Heart right ventricle (tissue), 16 donors: ENCODE data around the gene LDB2. TPM values are rescaled to one million over a fixed set of nuclear protein-coding genes. Genes with fewer than 3 reads are reported as not detected.

ENCODE experiments used
- ATAC-seq, 8 donors: fragments of 200-7000 bp; cut with Tn5 transposase; one replicate each; pipeline ENCODE4 v1.9.1; 2020; ENCODE audit warnings: mild to moderate bottlenecking in 8 of 8, moderate library complexity in 8 of 8, moderate number of reproducible peaks in 1 of 8
- DNase-seq, 2 donors: peaks; one replicate each; pipeline ENCODE4 v3.0.0-alpha.2; 2020
- H3K27ac ChIP-seq, 10 donors: fragments of 200-600 bp; sonication (generic) in 2 of 10; one replicate each; pipeline versions ENCODE4 v1.5.0 to v1.8.0; 2020 to 2022; ENCODE audit warnings: mild to moderate bottlenecking in 3 of 10
- H3K27me3 ChIP-seq, 7 donors: fragments of 200-600 bp; one replicate each; pipeline ENCODE4 v1.8.0; 2021 to 2022; ENCODE audit warnings: mild to moderate bottlenecking in 2 of 7
- H3K36me3 ChIP-seq, 9 donors: fragments of 200-600 bp; sonication (generic) in 1 of 9; one replicate each; pipeline versions ENCODE4 v1.5.0 to v1.8.0; 2020 to 2022; ENCODE audit warnings: mild to moderate bottlenecking in 2 of 9
- H3K4me1 ChIP-seq, 9 donors: fragments of 200-600 bp; sonication (generic) in 1 of 9; one replicate each; pipeline versions ENCODE4 v1.5.0 to v1.8.0; 2020 to 2022; ENCODE audit warnings: mild to moderate bottlenecking in 4 of 9
- H3K4me3 ChIP-seq, 10 donors: fragments of 200-600 bp; sonication (generic) in 2 of 10; one replicate each; pipeline versions ENCODE4 v1.5.0 to v1.8.0; 2020 to 2022; ENCODE audit warnings: mild to moderate bottlenecking in 7 of 10, moderate library complexity in 2 of 10
- H3K9me3 ChIP-seq, 11 donors: fragments of 200-600 bp in 10 of 11; sonication (generic) in 2 of 11; one replicate each; pipeline versions ENCODE4 v1.5.0 to v1.8.0; 2013 to 2022; ENCODE audit warnings: mild to moderate bottlenecking in 2 of 11, control low read depth in 1 of 11, moderate library complexity in 1 of 11
- CTCF ChIP-seq, 9 donors: fragments of 200-600 bp; sonication (generic) in 2 of 9; IDR thresholded peaks; one replicate each; pipeline versions ENCODE4 v1.5.0 to v1.8.0; 2021 to 2022; ENCODE audit warnings: antibody characterized with exemption in 9 of 9, mild to moderate bottlenecking in 5 of 9, moderate library complexity in 1 of 9
- WGBS, 2 donors: extraction: QIAGEN DNeasy Blood & Tissue Kit; methylation state at CpG; one replicate each; pipeline ENCODE4 v1.1.7; 2013; ENCODE audit warnings: inconsistent platforms in 1 of 2; 5-methylcytosine and 5-hydroxymethylcytosine counted together
- intact Hi-C, 10 donors: fragments of 100-400 bp; cut with DNase I; formaldehyde crosslinking; loops; one replicate each; pipeline versions ENCODE4 v1.11.1 to v1.14.2; 2022
- polyA plus RNA-seq, 2 donors: library from polyadenylated mRNA; stranded (reverse); fragments of 200-250 nt; gene quantifications; one replicate each; pipeline ENCODE4 v1.2.3, GENCODE V29; 2013
- total RNA-seq, 10 donors: library from RNA; stranded (reverse); fragmentation: NEBNext Ultra II Directional in 3 of 10; extraction: Animal tissue kit (Norgen Biotek cat#: 25700) in 3 of 10; gene quantifications; one replicate each; pipeline versions ENCODE4 v1.2.1 to v1.2.4, GENCODE V29; 2021 to 2023
- donor health status: Arrhythmogenic right ventricular cardiomyopathy.
- donor health status: ischemic (EF 13 %, LVEDD 7.1; RV severe dilation, severe dysfunction).
- donor health status: healthy with polysubstance abuse.
- donor health status: DM: no; HTN: yes; CAD: no.
- donor health status: DM: no; HTN: no; CAD: no.
- donor health status: ischemic (EF 25% LVEDD 6.9; RV normal size, moderate dysfunction).
- donor health status: ischemic (EF 25% LVEDD 5.7; RV mildly dilated, moderate dysfunction).
- donor health status: healthy.
- donor health status: DM: yes; HTN: yes; CAD: no.
- donor health status: Ischemic cardiomyopathy.
- donor health status: ischemic (EF 35%, LVEDD 5.7; RV mildly dilated, moderate dysfunction).
- donor health status: nonischemic (EF 11% LVEDD 7.7; RV severe dilation, severe dysfunction).
- donor health status: DM: yes; HTN: yes; CAD: no.
- donor health status: PGD.
- donor health status: ischemic (EF 29% LVEDD 5.4; RV normal size, mild dysfunction).
- donor health status: nonischemic (EF 23%, LVEDD 6.1; RV moderate dilation, normal function).

The LDB2 gene
- total and polyA plus RNA-seq, 12 donors = 14.5 to 43.3 (median 23.5) TPM

GRCh38 chr4:16757080-16757521 is 141.3 kb downstream of the LDB2 start:
- Histone ChIP-seq H3K9me3 (no peaks in the 10 kb centered on the region), H3K27ac (no peak overlapping the region), H3K4me3 (no peak overlapping the region), H3K27me3 (no peaks in the 10 kb centered on the region), H3K36me3 (peaks cover 0 to 39% (median 0%) of the 10 kb centered on the region in 9 donors), H3K4me1 (peaks cover 0 to 24% (median 10%) of the 10 kb centered on the region in 9 donors)
- WGBS, 2 donors = 50 to 57% methylated on average over 14 of the region's 14 CpGs
- DNase-seq = no peak
- intact Hi-C loops = loop anchor here in 1 of 10 donors (10.0 kb wide), 1 partner anchor 568 kb away; no protein-coding TSS in a partner anchor
- ATAC-seq = no peak
- TF ChIP-seq CTCF (IDR thresholded peaks at IDR 0.05) = no peak

GRCh38 chr4:16754104-16754503 is 144.3 kb downstream of the LDB2 start:
- H3K27ac ChIP-seq = no peak overlapping the region
- DNase-seq (no peak), ATAC-seq (no peak)
- H3K36me3 ChIP-seq = peaks cover 0 to 39% (median 0%) of the 10 kb centered on the region in 9 donors
- H3K4me1 ChIP-seq = peaks cover 0 to 16% (median 0%) of the 10 kb centered on the region in 9 donors
- no peaks in the 10 kb centered on the region for H3K9me3 ChIP-seq
- intact Hi-C loops = loop anchor here in 2 of 10 donors (5.0 to 10.0 kb wide), 2 partner anchors 568 to 571 kb away; no protein-coding TSS in a partner anchor
- no peak for TF ChIP-seq CTCF (IDR thresholded peaks at IDR 0.05)
- 91 to 93% methylated on average over 2 of the region's 2 CpGs for WGBS, 2 donors
- no peak overlapping the region for H3K4me3 ChIP-seq
- no peaks in the 10 kb centered on the region for H3K27me3 ChIP-seq

GRCh38 chr4:16752150-16752549 is 146.3 kb downstream of the LDB2 start:
- no peaks in the 10 kb centered on the region for H3K9me3 ChIP-seq
- H3K36me3 ChIP-seq = peaks cover 0 to 24% (median 0%) of the 10 kb centered on the region in 9 donors
- ATAC-seq (no peak), DNase-seq (no peak)
- H3K27ac ChIP-seq = no peak overlapping the region
- H3K4me3 ChIP-seq = no peak overlapping the region
- peak in 7 of 9 donors; percentile 11 to 46 (median 28) for TF ChIP-seq CTCF (IDR thresholded peaks at IDR 0.05)
- intact Hi-C loops = loop anchor here in 2 of 10 donors (5.0 to 10.0 kb wide), 2 partner anchors 570 to 573 kb away; no protein-coding TSS in a partner anchor
- H3K4me1 ChIP-seq = peaks cover 0 to 15% (median 0%) of the 10 kb centered on the region in 9 donors
- H3K27me3 ChIP-seq = no peaks in the 10 kb centered on the region

- WGBS, 2 donors = 58 to 77% methylated on average over 8 of the region's 8 CpGs
- TF ChIP-seq CTCF (IDR thresholded peaks at IDR 0.05) = peak in 3 of 9 donors; percentile 7 to 39 (median 27)
- Histone ChIP-seq H3K36me3 (peaks cover 0 to 24% (median 0%) of the 10 kb centered on the region in 9 donors), H3K4me3 (no peak overlapping the region), H3K27ac (no peak overlapping the region), H3K27me3 (no peaks in the 10 kb centered on the region), H3K9me3 (no peaks in the 10 kb centered on the region), H3K4me1 (peaks cover 0 to 12% (median 0%) of the 10 kb centered on the region in 9 donors)
- intact Hi-C loops = loop anchor here in 2 of 10 donors (5.0 to 10.0 kb wide), 2 partner anchors 571 to 574 kb away; no protein-coding TSS in a partner anchor
- ATAC-seq (peak in 6 of 8 donors; percentile 20 to 85 (median 50)), DNase-seq (no peak)
These were observed 147.4 kb downstream of the LDB2 start for GRCh38 chr4:16750882-16751642.
